ENCODE measurements around the gene PRDM16.

GRCh38 chr1:3327936-3328590 is 259.1 kb downstream of the PRDM16 start:
- TF ChIP-seq EP300 (IDR thresholded peaks at IDR 0.05; ENCODE audit: low read depth) (no peak), POLR2A (IDR thresholded peaks at IDR 0.05) (no peak)
- TF ChIP-seq, protein P1, sequence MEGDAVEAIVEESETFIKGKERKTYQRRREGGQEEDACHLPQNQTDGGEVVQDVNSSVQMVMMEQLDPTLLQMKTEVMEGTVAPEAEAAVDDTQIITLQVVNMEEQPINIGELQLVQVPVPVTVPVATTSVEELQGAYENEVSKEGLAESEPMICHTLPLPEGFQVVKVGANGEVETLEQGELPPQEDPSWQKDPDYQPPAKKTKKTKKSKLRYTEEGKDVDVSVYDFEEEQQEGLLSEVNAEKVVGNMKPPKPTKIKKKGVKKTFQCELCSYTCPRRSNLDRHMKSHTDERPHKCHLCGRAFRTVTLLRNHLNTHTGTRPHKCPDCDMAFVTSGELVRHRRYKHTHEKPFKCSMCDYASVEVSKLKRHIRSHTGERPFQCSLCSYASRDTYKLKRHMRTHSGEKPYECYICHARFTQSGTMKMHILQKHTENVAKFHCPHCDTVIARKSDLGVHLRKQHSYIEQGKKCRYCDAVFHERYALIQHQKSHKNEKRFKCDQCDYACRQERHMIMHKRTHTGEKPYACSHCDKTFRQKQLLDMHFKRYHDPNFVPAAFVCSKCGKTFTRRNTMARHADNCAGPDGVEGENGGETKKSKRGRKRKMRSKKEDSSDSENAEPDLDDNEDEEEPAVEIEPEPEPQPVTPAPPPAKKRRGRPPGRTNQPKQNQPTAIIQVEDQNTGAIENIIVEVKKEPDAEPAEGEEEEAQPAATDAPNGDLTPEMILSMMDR (IDR thresholded peaks at IDR 0.05): no peak
